ENCODE results near the gene NCKAP5L.
"Not testable (repeated sequence)": the region's sequence is repeated elsewhere in the genome, so short reads cannot be mapped to it uniquely, and the experiment has no call there.

NCKAP5L gene

GRCh38 chr12:49828133-49829091 is at the start of gene NCKAP5L:
Gene NCKAP5L, minus strand, starts transcription at chr12:49828413. Its CDS starts 24,369 bp downstream, at chr12:49804044.
- peak; percentile 71 for DNase-seq

GRCh38 chr12:49877066-49877465 is 48.9 kb upstream of the NCKAP5L start:
- DNase-seq = no peak

- no peak for DNase-seq
These were observed 47.9 kb upstream of the NCKAP5L start for GRCh38 chr12:49876070-49876469.

- DNase-seq = no peak
These were observed 47.0 kb upstream of the NCKAP5L start for GRCh38 chr12:49875115-49875720.

GRCh38 chr12:49874142-49874897 is 46.1 kb upstream of the NCKAP5L start:
- no peak for DNase-seq

GRCh38 chr12:49873361-49873934 is 45.2 kb upstream of the NCKAP5L start:
- no peak for DNase-seq

GRCh38 chr12:49872781-49873181 is 44.6 kb upstream of the NCKAP5L start:
- DNase-seq = no peak

- DNase-seq = no peak
These were observed 44.2 kb upstream of the NCKAP5L start for GRCh38 chr12:49872381-49872780.

- DNase-seq = not testable (repeated sequence)
These were observed 43.6 kb upstream of the NCKAP5L start for GRCh38 chr12:49871811-49872251.

- DNase-seq = no peak
These were observed 43.0 kb upstream of the NCKAP5L start for GRCh38 chr12:49871263-49871561.

GRCh38 chr12:49870501-49871262 is 42.5 kb upstream of the NCKAP5L start:
- peak; percentile 9 for DNase-seq

GRCh38 chr12:49869816-49870500 is 41.7 kb upstream of the NCKAP5L start:
- DNase-seq = no peak

GRCh38 chr12:49868952-49869815 is 41.0 kb upstream of the NCKAP5L start:
- peak; percentile 73 for DNase-seq

- no peak for DNase-seq
These were observed 40.2 kb upstream of the NCKAP5L start for GRCh38 chr12:49868449-49868848.

- no peak for DNase-seq
These were observed 39.5 kb upstream of the NCKAP5L start for GRCh38 chr12:49867570-49868341.

- no peak for DNase-seq
These were observed 38.8 kb upstream of the NCKAP5L start for GRCh38 chr12:49866859-49867569.

GRCh38 chr12:49865782-49866135 is 37.5 kb upstream of the NCKAP5L start:
- DNase-seq = no peak

GRCh38 chr12:49865109-49865781 is 37.0 kb upstream of the NCKAP5L start:
- no peak for DNase-seq

GRCh38 chr12:49864798-49865090 is 36.5 kb upstream of the NCKAP5L start:
- no peak for DNase-seq

Measured in SHP77 treated with DMSO at 0.1 percent for 48 hours (cell line).